IPS-18a (cell line): Measurements from ENCODE around the gene RHOF.

Experiments used
- H3K27ac ChIP-seq: one replicate; pipeline ENCODE4 v1.5.1; 2013; ENCODE audit warnings: low read length
- H3K27me3 ChIP-seq: one replicate; pipeline ENCODE4 v1.6.1; 2013; ENCODE audit warnings: mild to moderate bottlenecking, low read length; ENCODE audit not compliant: control insufficient read depth, insufficient read depth
- H3K36me3 ChIP-seq: one replicate; pipeline ENCODE4 v1.6.1; 2013; ENCODE audit warnings: low read depth, low read length; ENCODE audit not compliant: control insufficient read depth
- H3K4me1 ChIP-seq: one replicate; pipeline ENCODE4 v1.6.1; 2013; ENCODE audit warnings: low read depth, low read length; ENCODE audit not compliant: control insufficient read depth
- H3K4me3 ChIP-seq: one replicate; pipeline ENCODE4 v1.5.1; 2013; ENCODE audit warnings: low read length
- H3K9ac ChIP-seq: one replicate; pipeline ENCODE4 v1.6.1; 2013; ENCODE audit warnings: mild to moderate bottlenecking, low read length, moderate library complexity
- H3K9me3 ChIP-seq: one replicate; pipeline ENCODE4 v1.6.1; 2013; ENCODE audit warnings: low read depth, low read length; ENCODE audit not compliant: control insufficient read depth

Gene RHOF

DNA sequence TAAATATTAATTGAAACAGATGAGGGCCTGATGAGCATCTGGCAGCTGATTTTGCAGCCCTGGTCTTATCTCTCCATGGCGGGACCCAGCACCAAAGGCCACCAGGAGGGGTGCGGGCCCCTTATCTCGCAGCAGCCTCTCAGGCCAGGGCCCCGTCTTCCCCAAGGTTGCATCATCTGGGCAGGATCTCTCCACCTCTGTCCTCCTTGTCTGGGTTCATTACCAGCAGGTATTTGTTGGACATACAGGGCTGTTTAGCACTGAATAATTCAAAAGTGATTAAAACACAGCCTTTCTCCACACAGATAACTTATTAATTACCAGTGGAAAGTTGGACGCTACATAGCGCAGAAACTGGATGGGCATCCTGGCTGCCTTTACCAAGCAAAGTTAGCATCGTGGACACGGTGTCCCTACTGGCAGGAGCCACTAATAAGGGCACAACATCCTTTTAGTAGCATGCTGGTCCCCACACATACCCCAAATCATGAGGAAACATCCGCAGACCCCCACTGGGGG is 55.1 kb downstream of the RHOF start:
- Histone ChIP-seq H3K36me3 (no peaks in the 10 kb centered on the region), H3K27me3 (no peaks in the 10 kb centered on the region), H3K27ac (no peak overlapping the region), H3K9ac (no peak overlapping the region), H3K9me3 (no peaks in the 10 kb centered on the region), H3K4me3 (no peak overlapping the region), H3K4me1 (no peaks in the 10 kb centered on the region)

DNA sequence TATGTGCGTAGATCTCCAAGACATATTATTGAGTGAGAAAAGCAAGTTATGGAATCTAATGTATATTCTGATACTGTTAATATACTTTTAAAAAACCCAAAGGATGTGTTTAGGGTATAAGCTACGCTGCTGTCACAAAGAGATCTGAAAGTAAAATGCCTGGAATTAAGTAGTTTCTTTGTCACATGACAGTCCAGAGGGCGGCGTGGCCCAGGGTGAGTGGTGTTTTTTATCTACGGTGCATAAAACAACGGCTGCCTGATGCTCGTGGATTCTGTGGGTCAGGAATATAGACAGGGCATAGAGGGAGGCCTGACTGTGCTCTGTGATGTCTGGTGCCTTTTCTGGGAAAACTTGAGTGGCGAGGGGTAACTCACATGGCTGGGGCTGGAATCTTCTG is 59.6 kb downstream of the RHOF start:
- no peak overlapping the region for H3K27ac ChIP-seq
- H3K9ac ChIP-seq: no peak overlapping the region
- H3K36me3 ChIP-seq: no peaks in the 10 kb centered on the region
- no peak overlapping the region for H3K4me3 ChIP-seq
- no peaks in the 10 kb centered on the region for H3K4me1 ChIP-seq
- H3K9me3 ChIP-seq: no peaks in the 10 kb centered on the region
- no peaks in the 10 kb centered on the region for H3K27me3 ChIP-seq

DNA sequence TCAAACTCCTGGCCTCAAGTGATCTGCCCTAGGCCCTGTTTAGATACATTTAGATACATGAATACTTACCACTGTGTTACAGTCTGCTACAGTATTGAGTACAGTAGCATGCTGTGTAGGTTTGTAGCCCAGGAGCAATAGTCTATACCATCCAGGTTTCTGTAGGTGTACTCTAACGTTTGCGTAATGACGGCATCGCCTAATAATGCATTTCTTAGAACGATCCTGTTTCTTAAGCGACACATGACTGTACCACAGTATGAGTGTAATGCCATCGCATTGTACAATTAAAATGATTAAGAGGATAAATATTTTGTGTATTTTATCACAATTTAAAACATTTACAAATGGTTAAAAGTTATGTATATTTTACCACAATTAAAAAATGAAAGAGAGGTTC is 62.0 kb downstream of the RHOF start:
- Histone ChIP-seq H3K9ac (no peak overlapping the region), H3K4me1 (no peaks in the 10 kb centered on the region), H3K27me3 (no peaks in the 10 kb centered on the region), H3K27ac (no peak overlapping the region), H3K4me3 (no peak overlapping the region), H3K36me3 (no peaks in the 10 kb centered on the region), H3K9me3 (no peaks in the 10 kb centered on the region)

DNA sequence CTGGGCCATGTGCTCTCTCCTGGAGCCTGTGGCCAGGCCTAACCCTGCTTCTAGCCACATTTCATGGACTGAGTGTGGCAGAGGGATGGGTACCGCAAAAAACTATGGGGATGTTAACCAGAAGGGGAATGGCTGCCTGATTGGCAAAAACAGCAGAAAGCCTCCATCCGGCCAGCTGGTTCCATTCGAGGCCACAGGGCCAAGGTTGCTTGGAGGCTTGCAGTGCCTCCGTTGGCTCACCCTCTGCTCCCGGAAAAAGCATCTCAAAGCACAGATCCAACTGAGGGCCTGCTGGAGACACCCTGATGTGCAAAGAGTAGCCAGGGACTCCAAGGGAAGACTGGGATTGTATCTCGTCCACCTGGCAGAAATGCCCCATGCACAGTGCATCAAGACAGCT is 64.5 kb downstream of the RHOF start:
- H3K9me3 ChIP-seq: no peaks in the 10 kb centered on the region
- no peak overlapping the region for H3K9ac ChIP-seq
- H3K36me3 ChIP-seq: no peaks in the 10 kb centered on the region
- no peaks in the 10 kb centered on the region for H3K4me1 ChIP-seq
- no peak overlapping the region for H3K4me3 ChIP-seq
- no peak overlapping the region for H3K27ac ChIP-seq
- no peaks in the 10 kb centered on the region for H3K27me3 ChIP-seq
